Measurements from ENCODE around the gene TM4SF20. TPM values are rescaled to one million over a fixed set of nuclear protein-coding genes. Genes with fewer than 3 reads are reported as not detected.

The TM4SF20 gene
- total RNA-seq, 1 donor: 1.1 TPM

DNA sequence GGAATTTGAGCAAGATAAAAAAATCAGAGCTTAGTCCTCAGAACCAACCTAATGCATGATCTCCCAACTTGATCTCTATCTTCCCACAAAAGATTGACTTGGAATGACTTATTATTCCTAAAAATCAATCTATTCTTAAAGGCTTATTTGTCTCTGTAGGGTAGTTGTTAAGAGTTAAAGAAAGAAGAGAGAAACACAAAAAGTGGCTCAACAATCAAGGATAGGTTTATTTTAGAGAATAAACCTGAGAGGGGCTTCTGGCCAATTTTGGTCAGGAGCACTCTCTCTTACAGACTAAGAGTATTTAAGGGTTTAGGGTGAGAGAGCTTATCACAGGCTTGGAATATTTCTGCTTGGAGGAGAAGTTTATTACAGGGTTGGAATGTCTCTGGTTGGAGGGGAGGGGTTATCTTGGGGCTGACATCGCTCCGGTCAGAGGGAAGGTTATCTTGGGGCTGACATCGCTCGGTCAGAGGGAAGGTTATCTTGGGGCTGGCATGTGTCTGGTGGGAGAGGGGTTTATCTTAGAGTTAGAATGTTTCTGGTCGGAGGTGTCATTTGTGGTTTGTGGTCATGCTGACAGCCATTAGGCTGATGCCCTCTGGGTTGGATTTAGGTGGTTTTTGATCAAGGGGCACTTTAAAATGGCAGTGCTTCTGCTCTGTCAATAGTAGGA lies 56.4 kb downstream of the TM4SF20 start:
- H2AFZ ChIP-seq (ENCODE audit: low read length): no peak overlapping the region
- H4K20me1 ChIP-seq (ENCODE audit: insufficient read depth, low read length): peaks cover 2% of the 10 kb centered on the region
- no peak overlapping the region for H3K4me3 ChIP-seq (ENCODE audit: insufficient read depth, low read length)
- H3K27ac ChIP-seq (ENCODE audit: low read depth, low read length): no peak overlapping the region
- H3K4me1 ChIP-seq (ENCODE audit: insufficient read depth, low read length): peaks cover 19% of the 10 kb centered on the region
- TF ChIP-seq, protein P1, sequence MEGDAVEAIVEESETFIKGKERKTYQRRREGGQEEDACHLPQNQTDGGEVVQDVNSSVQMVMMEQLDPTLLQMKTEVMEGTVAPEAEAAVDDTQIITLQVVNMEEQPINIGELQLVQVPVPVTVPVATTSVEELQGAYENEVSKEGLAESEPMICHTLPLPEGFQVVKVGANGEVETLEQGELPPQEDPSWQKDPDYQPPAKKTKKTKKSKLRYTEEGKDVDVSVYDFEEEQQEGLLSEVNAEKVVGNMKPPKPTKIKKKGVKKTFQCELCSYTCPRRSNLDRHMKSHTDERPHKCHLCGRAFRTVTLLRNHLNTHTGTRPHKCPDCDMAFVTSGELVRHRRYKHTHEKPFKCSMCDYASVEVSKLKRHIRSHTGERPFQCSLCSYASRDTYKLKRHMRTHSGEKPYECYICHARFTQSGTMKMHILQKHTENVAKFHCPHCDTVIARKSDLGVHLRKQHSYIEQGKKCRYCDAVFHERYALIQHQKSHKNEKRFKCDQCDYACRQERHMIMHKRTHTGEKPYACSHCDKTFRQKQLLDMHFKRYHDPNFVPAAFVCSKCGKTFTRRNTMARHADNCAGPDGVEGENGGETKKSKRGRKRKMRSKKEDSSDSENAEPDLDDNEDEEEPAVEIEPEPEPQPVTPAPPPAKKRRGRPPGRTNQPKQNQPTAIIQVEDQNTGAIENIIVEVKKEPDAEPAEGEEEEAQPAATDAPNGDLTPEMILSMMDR (IDR thresholded peaks at IDR 0.05; ENCODE audit: extremely low read depth, low read depth, low read length): no peak
- H3K9me3 ChIP-seq (ENCODE audit: low read depth, low read length): no peaks in the 10 kb centered on the region
- no peaks in the 10 kb centered on the region for H3K36me3 ChIP-seq (ENCODE audit: insufficient read depth, low read length)
- no peaks in the 10 kb centered on the region for H3K27me3 ChIP-seq (ENCODE audit: insufficient read depth, low read length)
- no peak for DNase-seq (ENCODE audit: insufficient read length, low spot score, missing footprints)
- no peak overlapping the region for H3K4me2 ChIP-seq (ENCODE audit: insufficient read depth, low read length)
- peaks cover 30% of the 10 kb centered on the region for H3K79me2 ChIP-seq (ENCODE audit: insufficient read depth, low read length)

DNA sequence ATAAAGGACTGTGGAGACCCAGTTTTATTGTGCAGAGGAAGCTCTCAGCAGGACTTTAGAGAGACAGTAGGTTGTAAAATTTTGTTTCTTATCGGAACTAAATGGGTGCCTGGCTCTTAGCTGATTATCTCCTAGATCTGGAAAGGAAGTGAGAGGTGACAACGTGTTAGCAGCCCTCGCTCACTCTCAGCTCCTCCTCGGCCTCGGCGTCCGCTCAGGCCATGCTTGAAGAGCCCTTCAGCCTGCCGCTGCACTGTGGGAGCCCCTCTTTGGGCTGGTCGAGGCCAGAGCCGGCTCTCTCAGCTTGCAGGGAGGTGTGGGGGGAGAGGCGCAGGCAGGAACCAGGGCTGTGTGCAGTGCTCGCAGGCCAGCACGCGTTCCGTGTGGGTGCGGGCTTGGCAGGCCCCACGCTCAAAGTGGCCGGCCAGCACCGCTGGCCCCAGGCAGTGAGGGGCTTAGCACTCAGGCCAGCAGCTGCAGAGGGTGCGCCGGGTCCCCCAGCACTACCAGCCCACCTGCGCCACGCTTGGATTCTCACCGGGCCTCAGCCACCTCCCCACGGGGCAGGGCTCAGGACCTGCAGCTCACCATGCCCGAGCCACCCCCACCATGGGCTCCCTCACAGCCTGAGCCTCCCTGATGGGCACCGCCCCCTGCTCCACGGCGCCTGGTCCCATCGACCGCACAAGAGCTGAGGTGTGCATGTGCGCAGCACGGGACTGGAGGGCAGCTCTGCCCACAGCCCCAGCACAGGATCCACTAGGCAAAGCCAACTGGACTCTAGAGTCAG lies 58.6 kb downstream of the TM4SF20 start:
- H3K27me3 ChIP-seq (ENCODE audit: insufficient read depth, low read length): no peaks in the 10 kb centered on the region
- H3K27ac ChIP-seq (ENCODE audit: low read depth, low read length): no peak overlapping the region
- H3K4me2 ChIP-seq (ENCODE audit: insufficient read depth, low read length): no peak overlapping the region
- TF ChIP-seq, protein P1 (IDR thresholded peaks at IDR 0.05; ENCODE audit: extremely low read depth, low read depth, low read length): no peak
- no peaks in the 10 kb centered on the region for H3K36me3 ChIP-seq (ENCODE audit: insufficient read depth, low read length)
- H2AFZ ChIP-seq (ENCODE audit: low read length): no peak overlapping the region
- H4K20me1 ChIP-seq (ENCODE audit: insufficient read depth, low read length): no peaks in the 10 kb centered on the region
- DNase-seq (ENCODE audit: insufficient read length, low spot score, missing footprints): no peak
- peaks cover 7% of the 10 kb centered on the region for H3K4me1 ChIP-seq (ENCODE audit: insufficient read depth, low read length)
- H3K9me3 ChIP-seq (ENCODE audit: low read depth, low read length): no peaks in the 10 kb centered on the region
- H3K79me2 ChIP-seq (ENCODE audit: insufficient read depth, low read length): peaks cover 8% of the 10 kb centered on the region
- H3K4me3 ChIP-seq (ENCODE audit: insufficient read depth, low read length): no peak overlapping the region

DNA sequence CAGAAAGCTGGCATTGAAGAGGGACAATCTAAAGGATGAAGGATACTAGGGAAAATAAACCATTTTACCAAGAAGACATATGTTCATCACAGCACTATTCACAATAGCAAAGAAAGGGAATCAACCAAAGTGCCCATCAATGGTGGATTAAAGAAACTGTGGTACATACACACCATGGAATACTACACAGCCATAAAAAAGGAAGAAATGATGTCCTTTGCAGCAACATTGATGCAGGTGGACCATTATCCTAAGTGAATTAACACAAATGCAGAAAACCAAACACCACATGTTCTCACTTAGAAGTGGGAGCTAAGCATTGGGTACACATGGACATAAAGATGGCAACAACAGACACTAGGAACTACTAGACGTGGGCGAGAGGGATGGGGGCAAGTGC lies 61.3 kb downstream of the TM4SF20 start:
- TF ChIP-seq, protein P1 (IDR thresholded peaks at IDR 0.05; ENCODE audit: extremely low read depth, low read depth, low read length): no peak
- Histone ChIP-seq H3K27me3 (ENCODE audit: insufficient read depth, low read length) (no peaks in the 10 kb centered on the region), H3K4me3 (ENCODE audit: insufficient read depth, low read length) (no peak overlapping the region), H3K27ac (ENCODE audit: low read depth, low read length) (no peak overlapping the region), H3K4me2 (ENCODE audit: insufficient read depth, low read length) (no peak overlapping the region), H3K4me1 (ENCODE audit: insufficient read depth, low read length) (no peaks in the 10 kb centered on the region), H3K79me2 (ENCODE audit: insufficient read depth, low read length) (no peaks in the 10 kb centered on the region), H2AFZ (ENCODE audit: low read length) (no peak overlapping the region), H3K36me3 (ENCODE audit: insufficient read depth, low read length) (no peaks in the 10 kb centered on the region), H3K9me3 (ENCODE audit: low read depth, low read length) (no peaks in the 10 kb centered on the region), H4K20me1 (ENCODE audit: insufficient read depth, low read length) (no peaks in the 10 kb centered on the region)
- DNase-seq (ENCODE audit: insufficient read length, low spot score, missing footprints): no peak

DNA sequence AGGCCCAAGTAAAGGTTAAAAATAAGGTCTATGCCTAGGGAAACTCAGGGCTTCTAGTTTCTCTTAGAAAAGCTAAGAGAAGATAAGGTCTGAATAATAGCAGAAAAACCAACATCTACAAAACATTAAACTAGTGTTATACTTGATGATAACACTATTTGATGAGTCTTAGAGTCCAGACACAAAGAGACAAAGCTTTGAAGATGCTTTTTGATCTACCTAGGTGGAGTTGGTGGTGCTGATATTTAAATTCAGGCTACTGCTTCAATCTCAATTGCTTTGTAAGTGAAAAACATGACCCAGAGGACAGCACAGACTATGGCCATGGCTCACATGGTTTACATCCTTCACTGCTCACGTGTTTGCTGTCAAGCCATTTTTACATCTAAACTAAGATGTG lies 65.8 kb downstream of the TM4SF20 start:
- DNase-seq (ENCODE audit: insufficient read length, low spot score, missing footprints): no peak
- Histone ChIP-seq H3K79me2 (ENCODE audit: insufficient read depth, low read length) (no peaks in the 10 kb centered on the region), H3K36me3 (ENCODE audit: insufficient read depth, low read length) (no peaks in the 10 kb centered on the region), H4K20me1 (ENCODE audit: insufficient read depth, low read length) (no peaks in the 10 kb centered on the region), H3K27ac (ENCODE audit: low read depth, low read length) (no peak overlapping the region), H3K27me3 (ENCODE audit: insufficient read depth, low read length) (no peaks in the 10 kb centered on the region), H3K4me2 (ENCODE audit: insufficient read depth, low read length) (no peak overlapping the region), H3K9me3 (ENCODE audit: low read depth, low read length) (no peaks in the 10 kb centered on the region), H3K4me1 (ENCODE audit: insufficient read depth, low read length) (no peaks in the 10 kb centered on the region), H3K4me3 (ENCODE audit: insufficient read depth, low read length) (no peak overlapping the region), H2AFZ (ENCODE audit: low read length) (no peak overlapping the region)
- TF ChIP-seq, protein P1 (IDR thresholded peaks at IDR 0.05; ENCODE audit: extremely low read depth, low read depth, low read length): no peak
